ENCODE results near the gene GALE.

DNA sequence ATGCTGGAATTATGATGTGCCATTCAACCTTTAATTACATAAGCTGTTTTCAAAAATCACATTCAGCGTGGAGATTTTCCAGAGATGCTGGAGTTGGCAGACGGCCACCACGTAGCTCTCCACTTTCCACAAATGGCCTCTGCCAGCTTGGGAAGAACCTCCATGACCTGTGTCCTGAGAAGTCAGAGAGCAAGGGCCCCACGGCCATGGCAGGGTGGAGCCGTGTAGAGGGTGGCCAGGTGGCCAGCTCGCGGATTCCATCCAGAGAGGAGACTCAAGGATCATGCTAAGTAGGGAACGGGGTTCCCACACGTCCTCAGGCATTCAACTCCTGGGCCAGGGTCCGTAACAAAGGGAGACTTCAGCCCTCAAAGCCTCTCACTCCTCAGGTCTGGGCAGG, 1.3 kb upstream of the GALE start:
- TF ChIP-seq, protein P1, sequence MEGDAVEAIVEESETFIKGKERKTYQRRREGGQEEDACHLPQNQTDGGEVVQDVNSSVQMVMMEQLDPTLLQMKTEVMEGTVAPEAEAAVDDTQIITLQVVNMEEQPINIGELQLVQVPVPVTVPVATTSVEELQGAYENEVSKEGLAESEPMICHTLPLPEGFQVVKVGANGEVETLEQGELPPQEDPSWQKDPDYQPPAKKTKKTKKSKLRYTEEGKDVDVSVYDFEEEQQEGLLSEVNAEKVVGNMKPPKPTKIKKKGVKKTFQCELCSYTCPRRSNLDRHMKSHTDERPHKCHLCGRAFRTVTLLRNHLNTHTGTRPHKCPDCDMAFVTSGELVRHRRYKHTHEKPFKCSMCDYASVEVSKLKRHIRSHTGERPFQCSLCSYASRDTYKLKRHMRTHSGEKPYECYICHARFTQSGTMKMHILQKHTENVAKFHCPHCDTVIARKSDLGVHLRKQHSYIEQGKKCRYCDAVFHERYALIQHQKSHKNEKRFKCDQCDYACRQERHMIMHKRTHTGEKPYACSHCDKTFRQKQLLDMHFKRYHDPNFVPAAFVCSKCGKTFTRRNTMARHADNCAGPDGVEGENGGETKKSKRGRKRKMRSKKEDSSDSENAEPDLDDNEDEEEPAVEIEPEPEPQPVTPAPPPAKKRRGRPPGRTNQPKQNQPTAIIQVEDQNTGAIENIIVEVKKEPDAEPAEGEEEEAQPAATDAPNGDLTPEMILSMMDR (IDR thresholded peaks at IDR 0.05; ENCODE audit: extremely low read depth in 1 of 2, insufficient read depth in 1 of 2, low read depth in 1 of 2, low read length in 2 of 2): no peak
- TF ChIP-seq POLR2A (IDR thresholded peaks at IDR 0.05; ENCODE audit: low read depth, low read length): no peak
- TF ChIP-seq, protein P2, sequence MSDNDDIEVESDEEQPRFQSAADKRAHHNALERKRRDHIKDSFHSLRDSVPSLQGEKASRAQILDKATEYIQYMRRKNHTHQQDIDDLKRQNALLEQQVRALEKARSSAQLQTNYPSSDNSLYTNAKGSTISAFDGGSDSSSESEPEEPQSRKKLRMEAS (IDR thresholded peaks at IDR 0.05; ENCODE audit: insufficient read depth, insufficient read length): no peak
- TF ChIP-seq EZH2 (IDR thresholded peaks at IDR 0.05; ENCODE audit: borderline replicate concordance, low read depth, low read length, severe bottlenecking): no peak
- TF ChIP-seq POLR2AphosphoS5 (IDR thresholded peaks at IDR 0.05; ENCODE audit: insufficient read depth, low read depth, low read length): no peak
- TF ChIP-seq MYC (IDR thresholded peaks at IDR 0.05; ENCODE audit: low read depth, low read length): no peak
- TF ChIP-seq GATA2 (IDR thresholded peaks at IDR 0.05; ENCODE audit: insufficient read depth, insufficient read length, low read depth, low read length): no peak
- TF ChIP-seq FOS (IDR thresholded peaks at IDR 0.05; ENCODE audit: borderline replicate concordance, insufficient read depth, low read length): no peak

Measured in endothelial cell of umbilical vein (primary cell).